Right ventricle myocardium inferior (tissue), 1 donor: Measurements from ENCODE around the gene STARD3. TPM values are rescaled to one million over a fixed set of nuclear protein-coding genes. Genes with fewer than 3 reads are reported as not detected.
"Not testable (repeated sequence)": the region's sequence is repeated elsewhere in the genome, so short reads cannot be mapped to it uniquely, and the experiment has no call there.

Source experiments
- ATAC-seq: fragments of 200-7000 bp; cut with Tn5 transposase; one replicate; pipeline ENCODE4 v1.9.1; 2020; ENCODE audit warnings: mild to moderate bottlenecking, moderate library complexity
- DNase-seq: peaks from one replicate; pipeline ENCODE4 v3.0.0; 2021; ENCODE audit errors: missing footprints
- intact Hi-C: fragments of 100-400 bp; cut with DNase I; formaldehyde crosslinking; loops from one replicate; pipeline ENCODE4 v1.11.0; 2022
- long read RNA-seq: library from polyadenylated mRNA; unstranded; transcript quantifications from one replicate; pipeline ENCODE4 v2.0.0, GENCODE V29; 2021
- total RNA-seq: library from RNA; stranded (reverse); fragmentation: NEBNext Ultra II Directional; extraction: Animal tissue kit (Norgen Biotek cat#: 25700); gene quantifications from one replicate; pipeline ENCODE4 v1.2.1, GENCODE V29; 2021
- donor health status: DM: no; HTN: yes; CAD: no; lungs with severe emphysema.

STARD3 gene
- total RNA-seq: 21.4 TPM
- long read RNA-seq, transcript STARD3-201 (15 exons, 2,132 nt): major isoform, 17 of 27 reads
- long read RNA-seq, partial matches to known transcripts: 1 of 27 reads
- long read RNA-seq, other reads (novel, unspliced or antisense): 8 of 27 reads

DNA sequence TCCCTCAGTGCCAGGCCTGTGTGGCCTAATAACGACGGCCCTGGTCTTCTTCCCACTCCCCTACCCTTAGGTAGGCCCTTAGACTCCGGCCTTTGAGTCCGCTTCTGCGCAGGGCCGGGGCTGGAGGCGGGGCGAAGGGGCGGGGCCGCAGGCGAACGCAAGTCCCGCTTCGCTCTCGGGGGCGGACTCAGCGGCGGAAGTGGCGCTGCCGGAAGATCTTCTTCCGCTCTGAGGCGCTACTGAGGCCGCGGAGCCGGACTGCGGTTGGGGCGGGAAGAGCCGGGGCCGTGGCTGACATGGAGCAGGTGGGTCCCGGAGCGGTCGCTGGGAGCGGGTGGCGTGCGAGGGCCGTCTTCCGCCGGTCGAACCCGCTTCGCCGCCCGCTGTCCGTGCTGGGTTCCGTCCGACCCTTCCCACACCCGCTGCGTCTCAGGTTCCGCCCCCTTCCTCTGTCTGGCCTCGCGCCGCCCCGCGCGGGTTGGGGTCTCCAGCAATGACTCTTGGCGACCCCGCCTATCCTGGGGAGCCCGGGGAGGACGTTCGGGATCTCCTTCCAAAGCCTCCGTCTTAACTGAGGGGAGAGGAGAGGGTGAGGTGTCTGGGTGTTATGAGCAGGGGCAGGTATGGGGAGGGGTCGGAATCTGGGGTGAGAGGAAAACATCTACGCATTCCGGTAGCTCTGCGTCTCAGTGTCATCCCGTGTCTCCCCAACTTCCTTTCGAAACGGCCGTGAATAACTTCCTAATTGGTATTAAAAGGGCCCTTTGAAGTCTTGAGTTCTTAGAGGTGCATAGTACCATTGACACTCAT is at the start of gene STARD3:
STARD3 (plus strand) TSS at position 218 of the 810 bp plus-strand sequence. CDS start 16,388 bp downstream, outside the sequence.
- DNase-seq (peak; percentile 98), ATAC-seq (peak; percentile 96)
- intact Hi-C loops: loop anchor here (5.0 kb wide), 2 partner anchors 35 to 115 kb away; no protein-coding TSS in a partner anchor

- DNase-seq, intact Hi-C loops, ATAC-seq: not testable (repeated sequence)
Observed at GRCh38 chr17:39590180-39590579, 46.8 kb upstream of the STARD3 start.

- no peak for DNase-seq
- ATAC-seq: no peak
- intact Hi-C loops: loop anchor here (1.0 kb wide), 1 partner anchor 44 kb away; no protein-coding TSS in a partner anchor
Observed at GRCh38 chr17:39591958-39592954, 44.7 kb upstream of the STARD3 start.

DNA sequence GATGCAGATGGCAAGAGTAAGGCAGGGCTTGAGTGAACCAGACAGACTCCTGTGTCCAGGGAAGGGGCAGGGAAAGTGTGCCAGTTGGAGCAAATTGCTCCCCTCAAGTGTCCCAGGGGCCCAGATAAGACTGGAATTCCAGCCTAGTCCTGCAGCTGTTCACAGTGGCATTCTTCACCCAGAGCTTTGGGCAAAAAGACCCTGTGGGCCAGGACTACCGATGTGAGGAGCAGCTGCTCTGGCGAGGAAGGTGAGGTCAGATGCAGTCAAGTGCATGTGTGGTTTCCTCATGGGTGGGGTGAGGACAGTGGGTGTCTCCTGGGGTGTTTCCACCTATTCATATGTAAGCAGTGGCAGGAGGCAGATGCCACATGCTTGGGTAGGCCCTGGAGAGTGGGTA is 43.6 kb upstream of the STARD3 start:
- DNase-seq: no peak
- intact Hi-C loops: no loop called here
- no peak for ATAC-seq

- no peak for ATAC-seq
- DNase-seq: no peak
- intact Hi-C loops: no loop called here
Observed at GRCh38 chr17:39595294-39595693, 41.6 kb upstream of the STARD3 start.

DNA sequence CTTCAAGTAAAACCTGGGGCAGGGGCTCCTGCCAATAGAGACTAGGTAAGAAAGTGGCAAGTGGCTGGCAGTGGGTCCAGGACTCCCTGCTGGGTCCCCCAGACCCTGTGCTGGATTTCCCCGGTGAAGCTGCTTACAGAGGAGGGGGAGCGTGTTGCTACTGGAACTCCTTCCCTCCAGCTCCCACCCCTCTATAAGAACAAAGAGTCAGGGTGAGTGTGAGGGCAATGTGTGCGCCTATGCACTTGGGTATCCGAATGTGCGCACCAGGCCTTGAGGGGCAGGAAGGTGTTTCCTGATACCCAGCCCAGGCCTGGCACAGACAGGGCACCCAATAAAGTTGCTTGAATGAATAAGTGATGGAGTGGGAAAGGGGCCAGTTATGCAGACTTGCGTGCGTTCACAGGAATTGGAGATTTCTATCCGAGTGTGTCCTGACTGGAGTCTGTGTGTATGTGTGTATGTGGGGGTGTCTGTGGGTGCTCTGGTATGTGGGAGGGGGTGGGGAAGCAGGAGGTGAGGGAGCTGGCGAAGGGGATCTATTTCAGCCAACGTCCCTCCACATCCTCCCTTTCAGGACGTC is 40.9 kb upstream of the STARD3 start:
- intact Hi-C loops: no loop called here
- DNase-seq (no peak), ATAC-seq (no peak)

- intact Hi-C loops: no loop called here
- ATAC-seq: no peak
- DNase-seq: no peak
Observed at GRCh38 chr17:39596543-39597267, 40.2 kb upstream of the STARD3 start.

DNA sequence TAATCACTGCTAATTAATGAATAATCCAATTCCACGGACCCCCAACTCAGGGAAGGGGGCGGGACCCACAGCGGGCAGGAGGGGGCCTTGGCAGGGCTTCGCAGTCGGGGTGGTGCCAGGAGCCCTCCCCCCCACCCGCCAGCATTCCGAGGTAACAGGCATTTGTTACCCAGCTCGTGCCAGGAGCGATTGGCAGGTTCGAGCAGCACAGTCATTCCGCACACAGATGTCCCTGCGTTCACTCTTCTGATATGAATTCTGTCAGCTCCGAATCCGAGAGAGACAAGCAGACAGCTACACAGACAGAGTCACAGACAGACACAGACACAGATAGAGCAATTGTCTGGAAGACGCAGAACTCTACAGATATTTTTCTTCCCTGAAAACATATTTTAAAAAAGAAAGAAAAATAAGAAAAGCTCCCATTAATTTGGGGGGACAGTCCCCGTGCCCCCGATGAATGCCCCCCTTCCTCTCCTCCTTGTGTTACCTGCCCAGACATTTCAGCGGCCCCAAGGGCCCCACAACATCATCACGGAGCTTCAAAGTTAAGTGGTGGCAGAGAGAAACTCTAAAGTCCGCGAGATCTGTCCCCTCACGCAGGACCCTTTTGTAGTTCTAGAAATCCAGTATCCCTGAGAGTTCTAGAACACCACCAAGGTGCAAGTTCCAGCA is 39.4 kb upstream of the STARD3 start:
- DNase-seq (no peak), ATAC-seq (no peak)
- intact Hi-C loops: no loop called here

DNA sequence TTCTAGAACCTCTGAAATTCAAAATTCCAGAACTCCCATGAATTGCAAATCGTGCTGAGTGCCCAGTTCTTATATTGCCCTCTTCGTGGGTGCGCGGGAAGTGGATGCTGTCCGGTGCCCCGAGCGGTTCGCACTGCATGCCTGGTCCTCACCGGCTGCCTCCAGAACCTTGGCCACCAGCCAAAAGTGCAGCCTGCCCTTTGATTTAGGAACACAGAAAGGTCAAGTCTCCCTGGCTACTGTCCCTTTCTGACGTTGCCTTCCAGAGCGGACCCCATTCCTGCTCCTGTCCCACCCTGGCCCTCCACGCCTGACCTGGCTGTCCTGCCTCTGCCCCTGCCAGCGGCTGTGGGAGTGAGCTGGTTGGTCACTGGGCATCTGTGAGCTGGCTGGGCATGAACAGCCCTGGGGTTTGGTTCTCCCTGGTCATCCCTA is 38.9 kb upstream of the STARD3 start:
- no peak for ATAC-seq
- DNase-seq: no peak
- intact Hi-C loops: no loop called here

DNA sequence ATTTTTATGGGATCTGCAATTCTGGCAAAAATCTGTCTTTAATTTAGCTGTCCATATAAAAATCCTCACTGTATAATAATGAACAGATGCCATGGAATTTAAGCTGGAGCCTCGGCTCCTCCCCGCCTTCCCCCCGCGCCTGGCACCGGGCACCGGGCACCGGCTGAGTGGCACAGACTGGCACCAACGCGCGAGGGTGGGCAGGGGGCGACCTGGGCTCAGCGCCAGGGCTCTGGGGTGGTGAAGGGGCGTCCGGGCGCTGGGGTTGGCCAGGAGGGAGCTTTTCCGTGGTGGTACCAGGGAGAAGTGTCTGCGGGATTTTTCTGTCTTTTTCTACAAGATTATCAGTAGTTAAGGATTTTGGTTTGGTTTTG is 38.3 kb upstream of the STARD3 start:
- ATAC-seq: no peak
- DNase-seq: no peak
- intact Hi-C loops: no loop called here

- ATAC-seq (no peak), DNase-seq (no peak)
Observed at GRCh38 chr17:39599004-39599664, 37.8 kb upstream of the STARD3 start.

DNA sequence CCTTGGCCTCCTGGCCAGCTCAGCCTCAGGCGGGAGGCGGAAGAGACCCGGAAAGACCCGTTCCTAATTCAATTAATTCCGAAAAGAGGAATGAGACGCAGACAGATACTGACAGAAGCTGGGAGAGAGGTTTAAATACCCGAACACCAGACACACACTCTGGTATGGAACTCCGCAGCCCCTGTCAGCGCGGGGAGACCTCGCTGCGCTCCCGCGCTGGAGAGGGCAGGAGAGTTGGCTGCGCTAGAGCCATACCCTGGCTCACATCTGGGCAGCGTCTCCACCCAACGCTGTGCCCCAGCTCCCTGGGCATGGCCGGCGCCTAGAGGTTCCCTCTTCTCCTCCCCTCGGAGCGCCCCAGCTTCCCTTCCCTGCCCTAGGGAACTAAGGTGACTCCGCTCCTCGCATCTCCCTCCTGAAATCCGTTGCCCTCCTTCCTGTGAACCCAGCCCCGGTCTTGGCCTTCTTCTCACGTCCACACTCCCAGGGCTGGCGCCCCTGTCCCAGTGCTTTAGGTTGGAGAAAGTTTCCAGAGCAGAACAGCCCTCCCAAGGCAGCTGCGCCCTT is 37.2 kb upstream of the STARD3 start:
- DNase-seq: no peak
- intact Hi-C loops: no loop called here
- ATAC-seq: no peak

More at GRCh38 chr17:39599004-39599664, 37.8 kb upstream of the STARD3 start:
- intact Hi-C loops: no loop called here

DNA sequence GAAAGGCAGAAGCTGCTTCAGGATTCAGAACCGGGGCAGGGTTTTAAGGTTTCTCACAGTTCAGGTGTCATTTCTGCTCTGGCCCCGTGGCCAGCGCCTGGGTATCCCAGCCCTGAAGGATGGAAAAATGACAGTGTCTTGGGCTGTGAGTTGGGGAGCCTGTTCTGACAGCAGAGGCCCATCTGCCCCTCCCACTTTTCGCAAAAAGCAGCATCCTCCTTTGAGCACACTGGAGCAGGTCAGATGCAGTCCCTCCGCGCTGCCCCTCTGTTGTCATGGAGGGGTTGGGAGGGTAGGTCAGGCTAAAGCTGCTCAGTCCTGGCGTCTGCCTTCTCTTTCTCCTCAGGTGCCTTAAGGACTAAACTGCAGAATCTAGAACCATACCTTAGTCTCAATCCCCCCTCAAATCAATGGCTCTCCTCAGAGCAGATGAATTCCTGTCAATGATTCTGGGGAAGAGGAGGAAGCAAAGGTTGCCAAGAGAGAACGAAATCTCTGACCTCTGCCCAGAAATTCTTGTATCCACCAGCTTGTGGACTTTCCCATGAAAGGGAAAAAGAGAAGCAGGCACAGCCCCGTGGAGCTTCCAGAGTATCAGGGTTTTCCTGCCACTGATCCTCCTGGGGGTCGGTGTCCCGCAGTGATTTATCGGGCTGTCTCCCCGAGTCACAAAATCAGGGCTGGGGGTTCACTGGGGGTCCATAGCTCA is 36.5 kb upstream of the STARD3 start:
- intact Hi-C loops: no loop called here
- DNase-seq (no peak), ATAC-seq (no peak)

DNA sequence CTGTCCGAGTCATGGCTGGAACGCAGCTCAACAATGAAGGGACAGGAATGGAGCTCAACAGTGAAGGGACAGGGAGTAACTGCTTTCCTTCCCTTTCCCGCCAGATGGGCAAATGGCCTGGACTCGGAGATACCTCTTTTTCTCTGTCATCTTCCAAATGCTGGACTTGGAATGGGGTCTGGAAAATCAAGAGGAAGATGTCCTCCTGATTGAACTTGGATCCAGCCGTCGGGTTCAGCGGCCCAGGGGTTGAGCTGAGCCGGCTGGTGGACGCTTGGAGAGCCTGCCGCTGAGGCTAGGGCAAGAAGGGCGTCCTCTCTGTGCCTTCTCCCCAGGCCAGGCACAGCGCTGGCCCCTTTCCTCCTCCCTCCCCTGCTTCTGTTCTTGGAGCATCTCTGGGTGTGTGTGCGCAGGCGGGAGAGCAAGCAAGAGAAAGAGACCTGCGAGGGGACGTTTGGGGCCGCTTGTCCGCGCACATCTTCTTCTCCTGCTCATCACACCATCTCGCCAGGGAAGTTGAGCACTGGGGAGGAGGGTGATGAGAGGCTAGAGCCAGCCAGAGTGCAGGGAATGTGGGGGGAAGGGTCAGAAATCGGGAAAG is 35.8 kb upstream of the STARD3 start:
- ATAC-seq (no peak), DNase-seq (no peak)
- intact Hi-C loops: no loop called here

GRCh38 chr17:39601758-39602532 is 35.0 kb upstream of the STARD3 start:
- ATAC-seq: no peak
- DNase-seq: no peak
- intact Hi-C loops: no loop called here
